Putamen (tissue), 1 donor: ENCODE data around the gene ELOF1.

Experiments used
- DNase-seq: peaks from one replicate; pipeline ENCODE4 v3.0.0-alpha.2; 2016; ENCODE audit warnings: low spot score

ELOF1 gene

GRCh38 chr19:11535792-11536595, 23.0 kb downstream of the ELOF1 start:
- peak; percentile 79 for DNase-seq

DNA sequence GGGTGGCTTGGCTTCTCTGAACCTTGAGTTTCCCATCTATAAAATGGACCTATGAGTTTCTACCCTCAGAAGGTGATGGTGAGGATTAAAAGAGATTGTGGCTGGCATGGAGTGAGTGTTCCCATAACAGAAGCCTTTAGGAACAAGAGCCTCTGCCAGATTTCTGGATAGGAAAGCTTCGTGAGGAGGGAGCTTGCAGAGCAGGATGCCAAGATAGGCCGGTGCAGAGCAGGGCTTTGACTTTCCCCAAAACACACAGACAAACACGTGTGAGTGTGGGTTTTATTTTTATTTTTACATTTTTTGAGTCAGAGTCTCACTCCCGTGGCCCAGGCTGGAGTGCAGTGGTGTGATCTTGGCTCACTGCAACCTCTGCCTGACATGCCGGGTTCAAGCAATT, 24.1 kb downstream of the ELOF1 start:
- DNase-seq, result no peak

GRCh38 chr19:11534538-11534937, 24.5 kb downstream of the ELOF1 start:
- DNase-seq, result no peak

DNA sequence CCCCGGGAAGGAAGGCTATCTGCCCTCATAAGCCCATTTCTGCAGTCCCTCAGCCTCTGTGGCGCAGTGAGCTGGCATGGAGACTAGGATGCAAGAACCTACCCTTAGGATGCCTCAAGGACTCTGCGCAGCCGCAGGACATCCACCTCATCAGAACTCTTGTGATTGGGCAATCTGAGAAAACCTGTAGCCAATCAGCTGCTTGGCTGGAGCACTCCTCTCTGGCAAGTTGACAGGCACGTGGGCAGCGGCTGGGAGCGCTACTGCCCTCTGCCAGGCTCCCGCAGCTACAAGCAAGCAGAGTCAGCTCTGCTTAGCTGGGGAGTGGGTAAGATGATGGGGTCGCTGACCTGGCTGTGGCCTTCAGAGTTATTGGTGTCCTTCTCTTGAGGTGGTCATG, 28.6 kb downstream of the ELOF1 start:
- DNase-seq, result peak; percentile 93

GRCh38 chr19:11528551-11529341, 30.3 kb downstream of the ELOF1 start, which contains the start of gene ECSIT:
Gene ECSIT (minus strand): TSS chr19:11529134. CDS start chr19:11519170, 9,964 bp downstream.
- DNase-seq, result peak; percentile 98

- DNase-seq, result no peak
These were observed 39.9 kb downstream of the ELOF1 start for GRCh38 chr19:11519138-11519537.

DNA sequence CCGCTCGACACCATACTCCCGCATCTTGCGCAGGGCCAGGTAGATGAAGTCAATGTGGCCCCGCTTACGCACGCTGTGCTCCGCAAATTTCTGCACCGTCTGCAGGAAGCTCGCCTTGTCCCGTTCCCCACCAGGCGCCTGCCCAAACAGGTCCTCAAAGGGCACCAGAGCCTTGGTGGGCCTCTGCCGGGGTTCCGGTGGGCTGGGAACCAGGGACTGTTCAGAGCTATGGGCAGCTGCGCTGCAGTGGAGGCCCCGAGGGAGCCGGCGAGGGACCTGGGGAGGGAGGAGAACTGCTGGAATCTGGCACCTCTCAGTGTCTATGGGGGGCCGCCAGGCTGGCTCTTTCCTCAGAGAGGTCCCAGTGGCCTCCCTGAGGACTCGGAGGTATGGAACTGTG, 45.1 kb downstream of the ELOF1 start:
- DNase-seq, result no peak

GRCh38 chr19:11510444-11510843, 48.6 kb downstream of the ELOF1 start:
- DNase-seq, result no peak

GRCh38 chr19:11507370-11508078, 51.5 kb downstream of the ELOF1 start:
- no peak for DNase-seq

- no peak for DNase-seq
These were observed 52.1 kb downstream of the ELOF1 start for GRCh38 chr19:11506967-11507366.

DNA sequence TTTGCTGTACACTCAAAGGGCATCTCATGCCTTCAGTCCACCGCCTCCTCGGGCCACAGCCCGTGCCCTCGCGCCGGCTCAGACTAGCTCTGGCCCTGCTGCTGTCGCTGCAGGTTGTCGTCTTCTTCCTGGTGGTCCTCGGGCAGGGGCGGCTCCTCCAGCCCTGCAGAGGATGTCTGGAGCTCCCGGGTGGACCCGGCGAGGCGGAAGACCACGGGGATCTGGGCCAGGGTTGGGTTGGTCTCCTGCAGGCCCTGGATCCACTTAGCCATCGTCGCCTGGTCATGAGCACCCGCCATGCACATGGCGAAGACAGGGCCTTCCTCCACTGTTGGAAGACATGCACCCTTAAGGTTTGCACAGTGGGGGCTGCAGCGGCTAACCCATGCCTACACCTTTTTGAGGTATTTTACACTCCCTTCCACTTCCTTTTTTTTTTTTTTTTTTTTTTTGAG, 52.9 kb downstream of the ELOF1 start:
- DNase-seq, result no peak

- DNase-seq, result peak; percentile 92
These were observed 53.4 kb downstream of the ELOF1 start, which contains the start of gene ZNF653 for GRCh38 chr19:11505504-11506100. Gene ZNF653 (minus strand): TSS chr19:11505839. CDS start chr19:11505786, 53 bp downstream.

DNA sequence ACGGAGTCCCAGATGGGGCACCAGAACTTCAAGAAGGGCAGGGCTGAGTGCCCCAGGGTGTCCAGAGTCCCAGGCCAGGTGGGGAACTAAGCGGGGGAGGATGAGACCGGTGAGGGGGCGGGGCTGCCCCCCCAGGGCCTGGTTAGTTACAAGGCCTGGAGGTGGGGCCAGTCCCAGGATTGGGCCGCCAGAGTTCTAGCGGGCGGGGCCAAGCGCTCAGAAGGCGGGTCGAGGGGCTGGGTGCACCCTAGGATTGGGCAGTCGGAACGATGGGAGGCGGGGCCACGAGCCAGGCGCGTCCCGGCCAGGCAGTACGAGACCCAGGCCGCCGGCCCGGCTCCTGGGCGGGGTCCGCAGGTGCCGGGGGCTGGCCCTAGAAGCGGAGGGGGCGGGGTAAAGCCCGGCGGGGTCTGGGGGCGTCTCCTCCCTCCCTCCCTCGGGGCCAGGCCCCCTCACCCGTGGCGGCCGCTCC, 54.0 kb downstream of the ELOF1 start:
- DNase-seq, result peak; percentile 94

GRCh38 chr19:11504502-11505031, 54.5 kb downstream of the ELOF1 start:
- DNase-seq, result no peak
